HepG2 (cell line): ENCODE results near the gene ZNF747. TPM values are rescaled to one million over a fixed set of nuclear protein-coding genes. Genes with fewer than 3 reads are reported as not detected.

Source experiments
- ATAC-seq: fragments of 200-7000 bp; cut with Tn5 transposase; 3 replicates; pipeline ENCODE4 v1.9.1; 2020; ENCODE audit warnings: mild to moderate bottlenecking, moderate library complexity
- BruUV-seq: library from RNA; stranded (reverse); fragments of 400-500 nt; replicated peaks from 2 replicates; lab custom pipeline; 2021; lab: Mats Ljungman, UMichigan
- CTCF ChIA-PET: fragments of 300-600 bp; formaldehyde crosslinking; extraction: SDS; loops from one replicate; lab custom pipeline; 2021; ENCODE audit warnings: low total read pairs, inconsistent platforms, low intra/inter-chr PET ratio; lab: Yijun Ruan, JAX
- POLR2A ChIA-PET: fragments of 350-600 bp; sonication (Branson Sonifier 250); formaldehyde crosslinking; loops from one replicate; lab custom pipeline; 2020; ENCODE audit warnings: antibody characterized with exemption, inconsistent platforms; lab: Yijun Ruan, JAX
- DNase-seq: peaks from one replicate; pipeline ENCODE4 v3.0.0-alpha.2; 2015; ENCODE audit warnings: low spot score
- FAIRE-seq: peaks from 3 replicates; lab custom pipeline; 2011; peaks lifted over from hg19 to GRCh38; lab: Jason Lieb, UNC
- H2AFZ ChIP-seq: one replicate; pipeline ENCODE4 v1.6.1; 2011; ENCODE audit warnings: low read length, inconsistent platforms
- H3K27ac ChIP-seq: fragments of 300-600 bp; 3 replicates; pipeline ENCODE4 v1.8.0; 2011; ENCODE audit warnings: mixed run types, mild to moderate bottlenecking, mixed read lengths, low read length, inconsistent platforms; ENCODE audit not compliant: insufficient read depth; ENCODE audit errors: extremely low read length
- H3K27me3 ChIP-seq, 2 experiments: fragments of 200-600 bp in 1 of 2; 2 replicates in 1 of 2; 3 replicates in 1 of 2; pipeline versions ENCODE4 v1.6.0 to v1.8.0; 2011; ENCODE audit warnings: low read length in 2 of 2, mild to moderate bottlenecking in 2 of 2, moderate library complexity in 2 of 2, inconsistent platforms in 1 of 2; ENCODE audit not compliant: insufficient read depth in 2 of 2, control insufficient read depth in 1 of 2
- H3K36me3 ChIP-seq, 2 experiments: fragments of 200-600 bp in 1 of 2; replicated peaks in 1 of 2; 2 replicates in 1 of 2; 3 replicates in 1 of 2; pipeline versions ENCODE4 v1.5.1 to v1.8.0; 2011; ENCODE audit warnings: low read length in 2 of 2, inconsistent platforms in 1 of 2; ENCODE audit not compliant: insufficient read depth in 2 of 2, control insufficient read depth in 1 of 2
- H3K4me1 ChIP-seq: 2 replicates; pipeline ENCODE4 v1.5.1; 2012; ENCODE audit warnings: low read length, inconsistent platforms; ENCODE audit not compliant: insufficient read depth
- H3K4me2 ChIP-seq: 2 replicates; pipeline ENCODE4 v1.6.0; 2011; ENCODE audit warnings: low read depth, low read length, inconsistent platforms
- H3K4me3 ChIP-seq, 3 experiments: fragments of 200-600 bp in 1 of 3; sonication (generic), shearing (Covaris generic) in 1 of 3; replicated peaks in 1 of 3; 2 replicates each; pipeline ENCODE4 v1.5.1; 2011 to 2016; ENCODE audit warnings: low read length in 3 of 3, inconsistent platforms in 2 of 3, low read depth in 2 of 3, mild to moderate bottlenecking in 2 of 3, control low read depth in 1 of 3, mixed read lengths in 1 of 3; ENCODE audit not compliant: insufficient read depth in 1 of 3
- H3K79me2 ChIP-seq: one replicate; pipeline ENCODE4 v1.6.1; 2011; ENCODE audit warnings: low read length, inconsistent platforms; ENCODE audit not compliant: insufficient read depth
- H3K9ac ChIP-seq: 2 replicates; pipeline ENCODE4 v1.6.0; 2011; ENCODE audit warnings: mild to moderate bottlenecking, low read depth, low read length, inconsistent platforms; ENCODE audit not compliant: insufficient read depth
- H3K9me3 ChIP-seq: 2 replicates; pipeline ENCODE4 v1.5.1; 2012; ENCODE audit warnings: mild to moderate bottlenecking, low read length
- H4K20me1 ChIP-seq: 2 replicates; pipeline ENCODE4 v1.6.0; 2011; ENCODE audit warnings: inconsistent platforms, mild to moderate bottlenecking, low read length, moderate library complexity; ENCODE audit not compliant: insufficient read depth
- ELF3 ChIP-seq: IDR thresholded peaks from 2 replicates; pipeline ENCODE4 v1.6.1; 2016; ENCODE audit warnings: missing genetic modification reagents, missing compliant biosample characterization
- JDP2 ChIP-seq: sonication (generic); formaldehyde crosslinking; IDR thresholded peaks from 2 replicates; pipeline ENCODE4 v1.8.1; 2022; ENCODE audit warnings: missing genetic modification reagents, borderline replicate concordance
- MED13 ChIP-seq: sonication (generic); formaldehyde crosslinking; IDR thresholded peaks from 2 replicates; pipeline ENCODE4 v1.5.0; 2020; ENCODE audit warnings: missing genetic modification reagents
- RFX3 ChIP-seq: IDR thresholded peaks from 2 replicates; pipeline ENCODE4 v1.6.1; 2016; ENCODE audit warnings: missing biosample characterization, missing genetic modification reagents
- SMYD3 ChIP-seq: sonication (generic); formaldehyde crosslinking; IDR thresholded peaks from 2 replicates; pipeline ENCODE4 v1.8.1; 2023; ENCODE audit warnings: mild to moderate bottlenecking, missing genetic modification reagents
- SP5 ChIP-seq: IDR thresholded peaks from 2 replicates; pipeline ENCODE4 v1.6.1; 2016; ENCODE audit warnings: low read depth, borderline replicate concordance
- ZNF121 ChIP-seq: sonication (generic); formaldehyde crosslinking; IDR thresholded peaks from 2 replicates; pipeline ENCODE4 v1.5.0; 2020; ENCODE audit warnings: mild to moderate bottlenecking, missing genetic modification reagents
- ZNF460 ChIP-seq: sonication (generic); formaldehyde crosslinking; IDR thresholded peaks from 2 replicates; pipeline ENCODE4 v1.5.1; 2020; ENCODE audit warnings: missing genetic modification reagents, mild to moderate bottlenecking, borderline replicate concordance
- WGBS: methylation state at CpG from one replicate; pipeline ENCODE4 v1.1.6; 2017; ENCODE audit warnings: low lambda C conversion rate; 5-methylcytosine and 5-hydroxymethylcytosine counted together
- in situ Hi-C: cut with HindIII; loops from 2 replicates; pipeline ENCODE4 v1.10.0; 2017; ENCODE audit warnings: low pct_unique_long_range_greater_than_20kb; ENCODE audit not compliant: extremely low pct_ligation_motif_present
- intact Hi-C: fragments of 100-400 bp; cut with micrococcal nuclease; formaldehyde crosslinking; loops from one replicate; pipeline ENCODE4 v1.10.0; 2022; ENCODE audit not compliant: unreplicated experiment
- polyA plus RNA-seq, 8 experiments: library from polyadenylated mRNA; depleted of rRNA in 3 of 8; stranded (reverse) in 7 of 8; unstranded in 1 of 8; fragments of >200 nt; fragmentation: Illumina TruSeq in 4 of 8; extraction: Trizol in 4 of 8; gene quantifications; 2 replicates each; pipeline versions ENCODE4 v1.2.1 to v1.2.3, GENCODE V29; 2011 to 2016; ENCODE audit warnings: low read depth in 4 of 8, missing spikeins in 1 of 8, mixed read lengths in 1 of 8; ENCODE audit not compliant: insufficient read depth in 1 of 8
- total RNA-seq, 5 experiments: library from RNA; depleted of rRNA; stranded (reverse); fragments of >200 nt; fragmentation: Illumina TruSeq; extraction: Trizol; gene quantifications; 2 replicates each; pipeline ENCODE4 v1.2.3, GENCODE V29; 2016; ENCODE audit warnings: low read depth in 1 of 5

The ZNF747 gene
- total and polyA plus RNA-seq, 2 of the 13 experiments (the other 11 are each of a cell fraction or from before 2014, with no cell fraction given), result 7.2 to 10.2 TPM

- TF ChIP-seq SP5 (CRISPR knock-in tag) (peak; percentile 27; the same call in 1 of the 2 replicates), ZNF460 (CRISPR knock-in tag) (peak; percentile 88; the same call in 1 of the 2 replicates), ZNF121 (CRISPR knock-in tag) (0 out of 2 replicates have a peak, but pooled peaks have one; percentile 19)
Measured at GRCh38 chr16:30567160-30567990, 32.7 kb upstream of the ZNF747 start (continued).

GRCh38 chr16:30566531-30566930 lies 31.9 kb upstream of the ZNF747 start:
- H3K4me1 ChIP-seq, result peaks cover 49% of the 10 kb centered on the region
- no peak for TF ChIP-seq SMYD3 (CRISPR knock-in tag)
- TF ChIP-seq MED13 (CRISPR knock-in tag), result no peak
- TF ChIP-seq RFX3 (CRISPR knock-in tag), result no peak
- TF ChIP-seq ELF3 (CRISPR knock-in tag), result no peak
- no peak for TF ChIP-seq JDP2 (CRISPR knock-in tag)
- no peaks in the 10 kb centered on the region for H3K36me3 ChIP-seq
- intact Hi-C loops (no loop called here), in situ Hi-C loops (no loop called here)
- 81% methylated on average over 4 of the region's 4 CpGs for WGBS
- FAIRE-seq, result no peak
- ChIA-PET POLR2A (interaction anchor here (0.9 to 3.9 kb wide), 4 partner anchors 9 to 44 kb away, joined by 3 to 36 read pairs (median 8); partner anchors contain the start of genes ZNF689, ZNF747 and ZNF764), CTCF (no interaction called here)
- 0 out of 6 replicates have a peak overlapping the region, but pooled peaks of 1 of the 3 experiments have one; percentile 0 for H3K4me3 ChIP-seq
- no peak overlapping the region for H3K9ac ChIP-seq
- H4K20me1 ChIP-seq, result no peaks in the 10 kb centered on the region
- H3K9me3 ChIP-seq, result no peaks in the 10 kb centered on the region
- DNase-seq, result no peak
- no peak for ATAC-seq
- H3K4me2 ChIP-seq, result no peak overlapping the region
- BruUV-seq, result no TSS peak
- peaks cover 2% of the 10 kb centered on the region for H3K79me2 ChIP-seq
- no peaks in the 10 kb centered on the region for H3K27me3 ChIP-seq
- H2AFZ ChIP-seq, result no peak overlapping the region
- H3K27ac ChIP-seq, result no peak overlapping the region
